ENCODE data around the gene UBE3A. TPM values are rescaled to one million over a fixed set of nuclear protein-coding genes. Genes with fewer than 3 reads are reported as not detected.
A peak's percentile ranks its signal among the peaks of the same experiment; 100 is the strongest.
"Not testable (repeated sequence)": the region's sequence is repeated elsewhere in the genome, so short reads cannot be mapped to it uniquely, and the experiment has no call there.

The UBE3A gene
- polyA plus RNA-seq, 4 donors = 82.6 to 112 (median 94.6) TPM

- no peak for DNase-seq (ENCODE audit: low read depth in 4 of 4, low spot score in 2 of 4)
Measured at GRCh38 chr15:25441111-25441510, 2.3 kb upstream of the UBE3A start.

GRCh38 chr15:25439369-25439836 is 579 bp upstream of the UBE3A start:
- peak in 3 of 4 donors; percentile 21 to 41 (median 32) for DNase-seq (ENCODE audit: low read depth in 4 of 4, low spot score in 2 of 4)

GRCh38 chr15:25437777-25438600 is 835 bp downstream of the UBE3A start:
- peak; percentile 23 to 37 (median 28) for DNase-seq (ENCODE audit: low read depth in 4 of 4, low spot score in 2 of 4)

GRCh38 chr15:25436707-25437106 is 2.1 kb downstream of the UBE3A start:
- DNase-seq (ENCODE audit: low read depth in 4 of 4, low spot score in 2 of 4) = no peak

GRCh38 chr15:25435474-25436243 is 3.2 kb downstream of the UBE3A start:
- DNase-seq (ENCODE audit: low read depth in 4 of 4, low spot score in 2 of 4) = no peak

- no peak for DNase-seq (ENCODE audit: low read depth in 4 of 4, low spot score in 2 of 4)
Measured at GRCh38 chr15:25433118-25433865, 5.5 kb downstream of the UBE3A start.

- no peak for DNase-seq (ENCODE audit: low read depth in 4 of 4, low spot score in 2 of 4)
Measured at GRCh38 chr15:25431836-25432561, 6.8 kb downstream of the UBE3A start.

GRCh38 chr15:25427861-25428260 is 11.0 kb downstream of the UBE3A start:
- no peak for DNase-seq (ENCODE audit: low read depth in 4 of 4, low spot score in 2 of 4)

GRCh38 chr15:25426896-25427610 is 11.8 kb downstream of the UBE3A start:
- DNase-seq (ENCODE audit: low read depth in 4 of 4, low spot score in 2 of 4) = no peak

- no peak for DNase-seq (ENCODE audit: low read depth in 4 of 4, low spot score in 2 of 4)
Measured at GRCh38 chr15:25424073-25424472, 14.8 kb downstream of the UBE3A start.

GRCh38 chr15:25422021-25422420 is 16.8 kb downstream of the UBE3A start:
- no peak for DNase-seq (ENCODE audit: low read depth in 4 of 4, low spot score in 2 of 4)

GRCh38 chr15:25418202-25418601 is 20.6 kb downstream of the UBE3A start:
- DNase-seq (ENCODE audit: low read depth in 4 of 4, low spot score in 2 of 4) = no peak

GRCh38 chr15:25417604-25418003 is 21.2 kb downstream of the UBE3A start:
- no peak for DNase-seq (ENCODE audit: low read depth in 4 of 4, low spot score in 2 of 4)

GRCh38 chr15:25416693-25417092 is 22.1 kb downstream of the UBE3A start:
- DNase-seq (ENCODE audit: low read depth in 4 of 4, low spot score in 2 of 4) = no peak

GRCh38 chr15:25415707-25416106 is 23.1 kb downstream of the UBE3A start:
- DNase-seq (ENCODE audit: low read depth in 4 of 4, low spot score in 2 of 4) = no peak

- no peak for DNase-seq (ENCODE audit: low read depth in 4 of 4, low spot score in 2 of 4)
Measured at GRCh38 chr15:25415217-25415616, 23.6 kb downstream of the UBE3A start.

GRCh38 chr15:25410649-25411048 is 28.2 kb downstream of the UBE3A start:
- no peak for DNase-seq (ENCODE audit: low read depth in 4 of 4, low spot score in 2 of 4)

- DNase-seq (ENCODE audit: low read depth in 4 of 4, low spot score in 2 of 4) = not testable (repeated sequence)
Measured at GRCh38 chr15:25409731-25410130, 29.1 kb downstream of the UBE3A start.

- no peak for DNase-seq (ENCODE audit: low read depth in 4 of 4, low spot score in 2 of 4)
Measured at GRCh38 chr15:25408929-25409328, 29.9 kb downstream of the UBE3A start.

GRCh38 chr15:25408428-25408827 is 30.4 kb downstream of the UBE3A start:
- no peak for DNase-seq (ENCODE audit: low read depth in 4 of 4, low spot score in 2 of 4)

All from left renal cortex interstitium (tissue), 4 donors.